Caco-2 (cell line): ENCODE data around the gene TNFAIP3. TPM values are rescaled to one million over a fixed set of nuclear protein-coding genes. Genes with fewer than 3 reads are reported as not detected.
"Not testable (repeated sequence)": the region's sequence is repeated elsewhere in the genome, so short reads cannot be mapped to it uniquely, and the experiment has no call there.

Experiments used
- BruUV-seq: library from RNA; stranded (reverse); fragments of 400-500 nt; replicated peaks from 2 replicates; lab custom pipeline; 2021; lab: Mats Ljungman, UMichigan
- CTCF ChIA-PET: fragments of 300-600 bp; sonication (Branson Sonifier 250); formaldehyde crosslinking; loops from one replicate; lab custom pipeline; 2022; ENCODE audit warnings: antibody characterized with exemption; lab: Charles Lee
- POLR2A ChIA-PET: fragments of 300-600 bp; sonication (Branson Sonifier 250); formaldehyde crosslinking; loops from one replicate; lab custom pipeline; 2022; ENCODE audit warnings: antibody characterized with exemption; lab: Charles Lee
- DNase-seq, 2 experiments: peaks; one replicate each; pipeline versions ENCODE4 v3.0.0 to v3.0.0-alpha.2; 2020 to 2022
- H3K27me3 ChIP-seq: replicated peaks from 2 replicates; pipeline ENCODE4 v1.6.0; 2011; ENCODE audit warnings: low read length; ENCODE audit not compliant: control insufficient read depth, insufficient read depth
- H3K36me3 ChIP-seq: 2 replicates; pipeline ENCODE4 v1.5.1; 2011; ENCODE audit warnings: low read length; ENCODE audit not compliant: control insufficient read depth, insufficient read depth
- H3K4me1 ChIP-seq: fragments of 250-450 bp; sonication (Bioruptor Pico); 2 replicates; pipeline ENCODE4 v1.5.1; 2020; ENCODE audit warnings: mild to moderate bottlenecking
- H3K4me3 ChIP-seq: 2 replicates; pipeline ENCODE4 v1.5.1; 2011; ENCODE audit warnings: low read depth, mild to moderate bottlenecking, control low read depth, low read length
- H3K9me3 ChIP-seq: fragments of 250-450 bp; sonication (Bioruptor Pico); 2 replicates; pipeline ENCODE4 v1.5.1; 2020; ENCODE audit warnings: mild to moderate bottlenecking, moderate library complexity
- H3K27ac Mint-ChIP-seq: one replicate; pipeline ENCODE4 v1.8.0; 2022; ENCODE audit warnings: mixed read lengths; ENCODE audit not compliant: unreplicated experiment
- H3K27me3 Mint-ChIP-seq: one replicate; pipeline ENCODE4 v1.8.0; 2022; ENCODE audit warnings: mixed read lengths; ENCODE audit not compliant: insufficient read depth, unreplicated experiment
- H3K36me3 Mint-ChIP-seq: one replicate; pipeline ENCODE4 v1.8.0; 2022; ENCODE audit warnings: mild to moderate bottlenecking, mixed read lengths; ENCODE audit not compliant: insufficient read depth, unreplicated experiment
- H3K4me1 Mint-ChIP-seq: one replicate; pipeline ENCODE4 v1.8.0; 2022; ENCODE audit warnings: low read depth, mixed read lengths; ENCODE audit not compliant: unreplicated experiment
- H3K4me3 Mint-ChIP-seq: one replicate; pipeline ENCODE4 v1.8.0; 2022; ENCODE audit warnings: mild to moderate bottlenecking, moderate library complexity, mixed read lengths; ENCODE audit not compliant: unreplicated experiment
- H3K9me3 Mint-ChIP-seq: one replicate; pipeline ENCODE4 v1.8.0; 2022; ENCODE audit warnings: mixed read lengths; ENCODE audit not compliant: unreplicated experiment
- intact Hi-C: fragments of 100-400 bp; cut with micrococcal nuclease; formaldehyde crosslinking; loops from one replicate; pipeline ENCODE4 v1.10.0; 2022; ENCODE audit not compliant: unreplicated experiment
- total RNA-seq: library from RNA; stranded (reverse); gene quantifications from 2 replicates; pipeline ENCODE4 v1.2.3, GENCODE V29; 2022
- TF ChIP-seq, protein P1 (sequence below), 2 experiments: fragments of 200-600 bp in 1 of 2; IDR thresholded peaks; 1 replicate in 1 of 2; 2 replicates in 1 of 2; pipeline versions ENCODE4 v1.5.1 to v1.8.0; 2011 to 2022; ENCODE audit warnings: antibody characterized with exemption in 1 of 2, control low read depth in 1 of 2, inconsistent platforms in 1 of 2, low read depth in 1 of 2, low read length in 1 of 2, mild to moderate bottlenecking in 1 of 2, moderate library complexity in 1 of 2; ENCODE audit not compliant: insufficient read depth in 1 of 2, severe bottlenecking in 1 of 2, unreplicated experiment in 1 of 2

The TNFAIP3 gene
- total RNA-seq, 1 experiment from 2014 or later, result 45.7 TPM

- Mint-ChIP-seq H3K4me3 (no peak overlapping the region), H3K27me3 (no peaks in the 10 kb centered on the region), H3K36me3 (peaks cover 60% of the 10 kb centered on the region), H3K4me1 (no peaks in the 10 kb centered on the region), H3K9me3 (peaks cover 7% of the 10 kb centered on the region), H3K27ac (no peak overlapping the region)
- Histone ChIP-seq H3K4me1 (no peaks in the 10 kb centered on the region), H3K36me3 (peaks cover 1% of the 10 kb centered on the region; the same call in 1 of the 2 replicates), H3K9me3 (no peaks in the 10 kb centered on the region), H3K4me3 (no peak overlapping the region), H3K27me3 (no peaks in the 10 kb centered on the region)
- intact Hi-C loops, result no loop called here
- ChIA-PET POLR2A (no interaction called here), CTCF (no interaction called here)
- DNase-seq, result no peak
- TF ChIP-seq, protein P1, sequence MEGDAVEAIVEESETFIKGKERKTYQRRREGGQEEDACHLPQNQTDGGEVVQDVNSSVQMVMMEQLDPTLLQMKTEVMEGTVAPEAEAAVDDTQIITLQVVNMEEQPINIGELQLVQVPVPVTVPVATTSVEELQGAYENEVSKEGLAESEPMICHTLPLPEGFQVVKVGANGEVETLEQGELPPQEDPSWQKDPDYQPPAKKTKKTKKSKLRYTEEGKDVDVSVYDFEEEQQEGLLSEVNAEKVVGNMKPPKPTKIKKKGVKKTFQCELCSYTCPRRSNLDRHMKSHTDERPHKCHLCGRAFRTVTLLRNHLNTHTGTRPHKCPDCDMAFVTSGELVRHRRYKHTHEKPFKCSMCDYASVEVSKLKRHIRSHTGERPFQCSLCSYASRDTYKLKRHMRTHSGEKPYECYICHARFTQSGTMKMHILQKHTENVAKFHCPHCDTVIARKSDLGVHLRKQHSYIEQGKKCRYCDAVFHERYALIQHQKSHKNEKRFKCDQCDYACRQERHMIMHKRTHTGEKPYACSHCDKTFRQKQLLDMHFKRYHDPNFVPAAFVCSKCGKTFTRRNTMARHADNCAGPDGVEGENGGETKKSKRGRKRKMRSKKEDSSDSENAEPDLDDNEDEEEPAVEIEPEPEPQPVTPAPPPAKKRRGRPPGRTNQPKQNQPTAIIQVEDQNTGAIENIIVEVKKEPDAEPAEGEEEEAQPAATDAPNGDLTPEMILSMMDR (IDR thresholded peaks at IDR 0.05; ENCODE audit: insufficient read depth in 1 of 2, low read depth in 1 of 2, low read length in 1 of 2, severe bottlenecking in 1 of 2, unreplicated experiment in 1 of 2), result no peak
- no TSS peak for BruUV-seq
These were observed 16.5 kb downstream of the TNFAIP3 start for GRCh38 chr6:137883400-137884148.

DNA sequence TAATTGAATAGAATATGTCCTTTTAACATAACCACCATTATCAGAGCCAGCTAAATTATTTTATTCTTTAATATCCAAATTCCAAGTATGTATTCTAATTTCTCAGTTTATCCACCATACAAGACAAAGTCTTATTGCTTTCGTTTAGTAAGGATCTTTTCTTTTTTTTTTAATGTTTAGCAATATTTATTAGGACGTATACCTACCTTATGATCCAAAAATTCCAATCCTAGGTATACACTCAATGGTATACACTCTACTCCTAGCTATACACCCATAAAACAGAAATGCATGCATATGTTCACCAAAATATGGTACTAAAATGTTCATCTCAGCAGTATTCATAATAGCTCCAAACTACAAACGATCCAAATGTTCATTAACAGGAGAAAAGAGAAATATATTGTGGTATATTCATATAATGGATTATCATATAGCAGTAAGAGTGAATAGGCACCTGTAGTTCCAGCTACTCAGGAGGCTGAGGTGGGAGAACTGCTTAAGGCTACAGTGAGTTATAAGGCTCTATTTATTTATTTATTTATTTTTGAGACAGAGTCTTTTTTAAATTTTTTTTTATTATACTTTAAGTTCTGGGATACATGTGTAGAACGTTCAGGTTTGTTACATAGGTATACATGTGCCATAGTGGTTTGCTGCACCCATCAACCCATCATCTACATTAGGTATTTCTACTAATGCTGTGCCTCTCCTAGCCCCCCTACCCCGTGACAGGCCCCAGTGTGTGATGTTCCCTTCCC lies 17.3 kb downstream of the TNFAIP3 start:
- H3K36me3 ChIP-seq, result peaks cover 1% of the 10 kb centered on the region; the same call in 1 of the 2 replicates
- DNase-seq, result no peak
- intact Hi-C loops, result no loop called here
- no peaks in the 10 kb centered on the region for H3K9me3 ChIP-seq
- Mint-ChIP-seq H3K9me3 (peaks cover 11% of the 10 kb centered on the region), H3K4me1 (no peaks in the 10 kb centered on the region), H3K36me3 (peaks cover 52% of the 10 kb centered on the region), H3K27me3 (no peaks in the 10 kb centered on the region), H3K27ac (no peak overlapping the region), H3K4me3 (no peak overlapping the region)
- POLR2A ChIA-PET, result no interaction called here
- H3K4me3 ChIP-seq, result no peak overlapping the region
- BruUV-seq, result no TSS peak
- H3K27me3 ChIP-seq, result no peaks in the 10 kb centered on the region
- H3K4me1 ChIP-seq, result no peaks in the 10 kb centered on the region
- TF ChIP-seq, protein P1 (IDR thresholded peaks at IDR 0.05; ENCODE audit: insufficient read depth in 1 of 2, low read depth in 1 of 2, low read length in 1 of 2, severe bottlenecking in 1 of 2, unreplicated experiment in 1 of 2), result no peak
- CTCF ChIA-PET, result no interaction called here

DNA sequence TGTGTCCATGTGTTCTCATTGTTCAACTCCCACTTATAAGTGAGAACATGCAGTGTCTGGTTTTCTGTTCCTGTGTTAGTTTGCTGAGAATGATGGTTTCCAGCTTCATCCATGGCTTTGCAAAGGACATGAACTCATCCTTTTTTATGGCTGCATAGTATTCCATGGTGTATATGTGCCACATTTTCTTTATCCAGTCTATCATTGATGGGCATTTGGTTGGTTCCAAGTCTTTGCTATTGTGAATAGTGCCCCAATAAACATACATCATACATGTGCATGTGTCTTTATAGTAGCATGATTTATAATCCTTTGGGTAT lies 17.8 kb downstream of the TNFAIP3 start:
- not testable (repeated sequence) for H3K4me3 Mint-ChIP-seq
- H3K36me3 Mint-ChIP-seq, result peaks cover 47% of the 10 kb centered on the region

GRCh38 chr6:137886226-137886625 lies 19.2 kb downstream of the TNFAIP3 start:
- BruUV-seq, DNase-seq, H3K27me3 ChIP-seq, CTCF ChIA-PET, H3K4me1 ChIP-seq, H3K4me1 Mint-ChIP-seq, H3K36me3 ChIP-seq, H3K9me3 ChIP-seq, intact Hi-C loops, H3K27me3 Mint-ChIP-seq, POLR2A ChIA-PET, H3K27ac Mint-ChIP-seq, H3K4me3 Mint-ChIP-seq, H3K4me3 ChIP-seq: not testable (repeated sequence)
- Mint-ChIP-seq H3K36me3 (peaks cover 34% of the 10 kb centered on the region), H3K9me3 (peaks cover 11% of the 10 kb centered on the region)

More for the DNA sequence above, 17.8 kb downstream of the TNFAIP3 start:
- intact Hi-C loops, DNase-seq, H3K9me3 ChIP-seq, H3K27me3 Mint-ChIP-seq, H3K4me1 Mint-ChIP-seq, BruUV-seq, H3K27ac Mint-ChIP-seq, H3K27me3 ChIP-seq, POLR2A ChIA-PET, H3K4me1 ChIP-seq, H3K36me3 ChIP-seq, H3K4me3 ChIP-seq, CTCF ChIA-PET: not testable (repeated sequence)
- H3K9me3 Mint-ChIP-seq, result peaks cover 11% of the 10 kb centered on the region
